HCT116 (cell line): Measurements from ENCODE around the gene MEF2D. TPM values are rescaled to one million over a fixed set of nuclear protein-coding genes. Genes with fewer than 3 reads are reported as not detected.

Source experiments
- ATAC-seq: fragments of 200-7000 bp; cut with Tn5 transposase; 2 replicates; pipeline ENCODE4 v1.9.1; 2020; ENCODE audit warnings: mild to moderate bottlenecking, moderate library complexity
- BruUV-seq: library from RNA; stranded (reverse); fragments of 400-500 nt; replicated peaks from 2 replicates; lab custom pipeline; 2021; lab: Mats Ljungman, UMichigan
- CTCF ChIA-PET: fragments of 300-600 bp; sonication (Branson Sonifier 250); formaldehyde crosslinking; loops from one replicate; lab custom pipeline; 2021; ENCODE audit warnings: antibody characterized with exemption; lab: Charles Lee
- POLR2A ChIA-PET: fragments of 300-600, 350-600 bp; sonication (Branson Sonifier 250); formaldehyde crosslinking; loops from one replicate; lab custom pipeline; 2021; ENCODE audit warnings: antibody characterized with exemption; lab: Charles Lee
- RAD21 ChIA-PET, 2 experiments: fragments of 300-600 bp; sonication (Branson Sonifier 250); formaldehyde crosslinking; loops; one replicate each; lab custom pipeline; 2023; ENCODE audit warnings: low total read pairs in 2 of 2; ENCODE audit not compliant: uncharacterized antibody in 2 of 2, unreplicated experiment in 2 of 2, low non-redundant PET in 1 of 2; lab: Charles Lee
- DNase-seq: peaks from one replicate; pipeline ENCODE4 v3.0.0-alpha.2; 2010; ENCODE audit warnings: low read depth, low spot score
- H2AFZ ChIP-seq: fragments of 200-600 bp; shearing (Covaris generic), sonication (generic); 2 replicates; pipeline ENCODE4 v1.6.1; 2017; ENCODE audit warnings: low read depth, mixed run types, mixed read lengths, antibody characterized with exemption, low read length; ENCODE audit not compliant: poor library complexity, severe bottlenecking
- H3K27ac ChIP-seq: 2 replicates; pipeline ENCODE4 v1.5.1; 2012; ENCODE audit warnings: low read depth, low read length
- H3K27me3 ChIP-seq: fragments of 200-600 bp; sonication (generic); 2 replicates; pipeline ENCODE4 v1.6.1; 2016; ENCODE audit warnings: mixed run types, low read length, mixed read lengths; ENCODE audit not compliant: insufficient read depth
- H3K36me3 ChIP-seq, 2 experiments: fragments of 200-500 bp in 1 of 2; fragments of 200-600 bp in 1 of 2; sonication (Bioruptor generic) in 1 of 2; sonication (generic) in 1 of 2; 2 replicates each; pipeline versions ENCODE4 v1.5.1 to v1.6.1; 2014 to 2016; ENCODE audit warnings: low read length in 2 of 2, inconsistent platforms in 1 of 2, mixed read lengths in 1 of 2, mixed run types in 1 of 2; ENCODE audit not compliant: insufficient read depth in 2 of 2, control insufficient read depth in 1 of 2
- H3K4me1 ChIP-seq, 2 experiments: fragments of 200-600 bp in 1 of 2; sonication (generic) in 1 of 2; 2 replicates each; pipeline versions ENCODE4 v1.5.1 to v1.6.1; 2012 to 2017; ENCODE audit warnings: low read length in 2 of 2, inconsistent platforms in 1 of 2, mild to moderate bottlenecking in 1 of 2, mixed read lengths in 1 of 2, mixed run types in 1 of 2, moderate library complexity in 1 of 2; ENCODE audit not compliant: insufficient read depth in 2 of 2, control insufficient read depth in 1 of 2
- H3K4me2 ChIP-seq: fragments of 200-600 bp; sonication (generic); 2 replicates; pipeline ENCODE4 v1.6.1; 2017; ENCODE audit warnings: mixed run types, low read length, mixed read lengths
- H3K4me3 ChIP-seq, 2 experiments: fragments of 200-600 bp in 1 of 2; sonication (generic) in 1 of 2; replicated peaks in 1 of 2; 2 replicates each; pipeline ENCODE4 v1.5.1; 2011 to 2016; ENCODE audit warnings: low read length in 2 of 2, control low read depth in 1 of 2, low read depth in 1 of 2, mild to moderate bottlenecking in 1 of 2, mixed read lengths in 1 of 2, mixed run types in 1 of 2
- H3K79me2 ChIP-seq: fragments of 200-600 bp; sonication (generic); 2 replicates; pipeline ENCODE4 v1.6.1; 2017; ENCODE audit warnings: mild to moderate bottlenecking, mixed run types, low read length, moderate library complexity, mixed read lengths; ENCODE audit not compliant: insufficient read depth
- H3K9ac ChIP-seq: fragments of 200-600 bp; sonication (generic); 2 replicates; pipeline ENCODE4 v1.6.1; 2016; ENCODE audit warnings: low read length, mixed read lengths
- H3K9me2 ChIP-seq: fragments of 200-600 bp; sonication (generic), shearing (Covaris generic); 2 replicates; pipeline ENCODE4 v1.6.1; 2017; ENCODE audit warnings: mixed run types, mild to moderate bottlenecking, moderate library complexity; ENCODE audit not compliant: insufficient read depth
- H3K9me3 ChIP-seq, 2 experiments: fragments of 200-500 bp in 1 of 2; fragments of 200-600 bp in 1 of 2; sonication (Bioruptor generic) in 1 of 2; sonication (generic) in 1 of 2; 2 replicates each; pipeline ENCODE4 v1.6.1; 2014 to 2017; ENCODE audit warnings: low read length in 2 of 2, mixed read lengths in 2 of 2, inconsistent platforms in 1 of 2, low read depth in 1 of 2, mild to moderate bottlenecking in 1 of 2, mixed run types in 1 of 2, moderate library complexity in 1 of 2; ENCODE audit not compliant: control insufficient read depth in 1 of 2, insufficient read depth in 1 of 2
- H4K20me1 ChIP-seq: fragments of 200-600 bp; sonication (generic), shearing (Covaris generic); 2 replicates; pipeline ENCODE4 v1.6.1; 2017; ENCODE audit warnings: mixed run types, mild to moderate bottlenecking, moderate library complexity; ENCODE audit not compliant: insufficient read depth
- CEBPB ChIP-seq: IDR thresholded peaks from 2 replicates; pipeline ENCODE4 v1.6.1; 2012; ENCODE audit warnings: low read depth
- CTCF ChIP-seq, 3 experiments: fragments of 200-600 bp in 1 of 3; sonication (generic) in 1 of 3; IDR thresholded peaks in 2 of 3; conservative IDR thresholded peaks in 1 of 3; 2 replicates each; pipeline ENCODE4 v1.5.1; 2012 to 2017; ENCODE audit warnings: low read depth in 2 of 3, low read length in 2 of 3, antibody characterized with exemption in 1 of 3, borderline replicate concordance in 1 of 3, control low read depth in 1 of 3, mild to moderate bottlenecking in 1 of 3, mixed read lengths in 1 of 3, mixed run types in 1 of 3, moderate library complexity in 1 of 3; ENCODE audit not compliant: insufficient read depth in 1 of 3
- EGR1 ChIP-seq: IDR thresholded peaks from 2 replicates; pipeline ENCODE4 v1.6.1; 2012; ENCODE audit warnings: low read depth
- ELF1 ChIP-seq: IDR thresholded peaks from 2 replicates; pipeline ENCODE4 v1.6.1; 2012; ENCODE audit warnings: low read depth, borderline replicate concordance
- EZH2 ChIP-seq: fragments of 200-600 bp; sonication (generic); IDR thresholded peaks from 2 replicates; pipeline ENCODE4 v1.6.1; 2017; ENCODE audit warnings: antibody characterized with exemption, mixed run types
- EZH2phosphoT487 ChIP-seq: fragments of 200-600 bp; IDR thresholded peaks from 2 replicates; pipeline ENCODE4 v1.6.1; 2018; ENCODE audit warnings: antibody characterized with exemption, borderline replicate concordance
- FOSL1 ChIP-seq: IDR thresholded peaks from 2 replicates; pipeline ENCODE4 v1.6.1; 2012; ENCODE audit warnings: low read depth
- JUND ChIP-seq: IDR thresholded peaks from 2 replicates; pipeline ENCODE4 v1.6.1; 2012
- POLR2A ChIP-seq: IDR thresholded peaks from 2 replicates; pipeline ENCODE4 v1.7.0; 2011; ENCODE audit warnings: borderline replicate concordance; ENCODE audit not compliant: insufficient read depth, insufficient read length; ENCODE audit errors: extremely low read depth
- POLR2AphosphoS5 ChIP-seq: IDR thresholded peaks from 2 replicates; pipeline ENCODE4 v1.6.1; 2011; ENCODE audit warnings: mild to moderate bottlenecking, low read depth, low read length, moderate library complexity
- RAD21 ChIP-seq: IDR thresholded peaks from 2 replicates; pipeline ENCODE4 v1.6.1; 2012; ENCODE audit warnings: low read depth, mild to moderate bottlenecking
- REST ChIP-seq: IDR thresholded peaks from 2 replicates; pipeline ENCODE4 v1.6.1; 2012; ENCODE audit warnings: low read depth
- SP1 ChIP-seq: IDR thresholded peaks from 2 replicates; pipeline ENCODE4 v1.6.1; 2012; ENCODE audit warnings: low read depth
- TCF7L2 ChIP-seq: IDR thresholded peaks from 2 replicates; pipeline ENCODE4 v1.7.0; 2011; ENCODE audit warnings: borderline replicate concordance, inconsistent platforms; ENCODE audit not compliant: insufficient read depth, insufficient read length; ENCODE audit errors: extremely low read depth
- YY1 ChIP-seq: IDR thresholded peaks from 2 replicates; pipeline ENCODE4 v1.6.1; 2011; ENCODE audit warnings: low read length, low read depth, moderate library complexity, mild to moderate bottlenecking; ENCODE audit not compliant: insufficient replicate concordance; ENCODE audit errors: extremely low read depth
- ZFX ChIP-seq: fragments of 450-650 bp; IDR thresholded peaks from 2 replicates; pipeline ENCODE4 v1.6.1; 2017
- ZNF274 ChIP-seq: fragments of 200-500 bp; sonication (Bioruptor generic); IDR thresholded peaks from 2 replicates; pipeline ENCODE4 v1.6.1; 2014; ENCODE audit warnings: mild to moderate bottlenecking, low read depth, low read length, inconsistent platforms
- intact Hi-C: fragments of 100-400 bp; cut with micrococcal nuclease; formaldehyde crosslinking; loops from 2 replicates; pipeline ENCODE4 v1.10.0; 2022
- total RNA-seq: library from RNA; stranded (reverse); gene quantifications from one replicate; pipeline ENCODE4 v1.2.1, GENCODE V29; 2021; ENCODE audit not compliant: unreplicated experiment
- TF ChIP-seq, protein P1 (sequence below): IDR thresholded peaks from 2 replicates; pipeline ENCODE4 v1.6.1; 2012

The MEF2D gene
- total RNA-seq, 1 experiment from 2014 or later, result 44.2 TPM

DNA sequence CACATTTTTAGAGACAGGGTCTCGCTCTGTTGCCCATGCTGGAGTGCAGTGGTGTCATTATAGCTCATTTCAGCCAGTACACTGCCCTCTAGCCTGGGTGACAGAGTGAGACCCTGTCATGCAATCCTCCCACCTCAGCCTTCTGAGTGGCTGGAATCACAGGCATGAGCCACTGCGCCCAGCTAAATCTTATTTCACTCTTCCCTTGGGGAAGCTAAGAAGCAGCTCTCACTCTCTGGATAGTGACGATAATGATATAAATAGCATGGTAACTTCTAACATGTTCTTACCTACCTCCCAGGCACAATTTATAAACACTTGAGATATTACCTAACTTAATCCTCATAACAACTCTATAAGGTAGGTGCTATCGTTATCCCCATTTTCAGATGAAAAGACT, 46.9 kb upstream of the MEF2D start:
- Histone ChIP-seq H2AFZ (no peak overlapping the region), H3K4me1 (peaks cover 0 to 12% of the 10 kb centered on the region in 2 experiments; a peak in 2 of 4 replicates), H3K27me3 (no peaks in the 10 kb centered on the region), H3K9ac (no peak overlapping the region), H3K79me2 (no peaks in the 10 kb centered on the region), H3K9me2 (no peaks in the 10 kb centered on the region), H4K20me1 (no peaks in the 10 kb centered on the region), H3K4me2 (no peak overlapping the region), H3K27ac (no peak overlapping the region), H3K4me3 (no peak overlapping the region), H3K36me3 (peaks cover 7 to 10% of the 10 kb centered on the region in 2 experiments; a peak in 3 of 4 replicates), H3K9me3 (no peaks in the 10 kb centered on the region)
- POLR2A ChIA-PET, result no interaction called here
- no peak for TF ChIP-seq ZFX
- TF ChIP-seq POLR2A, result no peak
- no peak for TF ChIP-seq SP1
- TF ChIP-seq EZH2phosphoT487, result no peak
- TF ChIP-seq, protein P1, sequence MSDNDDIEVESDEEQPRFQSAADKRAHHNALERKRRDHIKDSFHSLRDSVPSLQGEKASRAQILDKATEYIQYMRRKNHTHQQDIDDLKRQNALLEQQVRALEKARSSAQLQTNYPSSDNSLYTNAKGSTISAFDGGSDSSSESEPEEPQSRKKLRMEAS, result no peak
- TF ChIP-seq ELF1, result no peak
- TF ChIP-seq CTCF (IDR thresholded peaks at IDR 0.05 in 2 of 3, conservative IDR thresholded peaks at IDR 0.05 in 1 of 3; ENCODE audit: borderline replicate concordance in 1 of 3, insufficient read depth in 1 of 3, low read depth in 2 of 3, low read length in 2 of 3), result no peak
- no peak for TF ChIP-seq REST
- no peak for TF ChIP-seq POLR2AphosphoS5
- TF ChIP-seq EGR1, result no peak
- TF ChIP-seq CEBPB, result no peak
- no peak for TF ChIP-seq FOSL1
- TF ChIP-seq TCF7L2, result no peak
- TF ChIP-seq JUND, result no peak
- no peak for TF ChIP-seq RAD21
- TF ChIP-seq ZNF274, result no peak
- no peak for TF ChIP-seq EZH2
- TF ChIP-seq YY1, result no peak
- RAD21 ChIA-PET, result no interaction called here
- intact Hi-C loops, result no loop called here
- ATAC-seq, result no peak
- CTCF ChIA-PET, result no interaction called here
- DNase-seq, result no peak
- no TSS peak for BruUV-seq
